H1 (cell line): ENCODE results near the gene DOHH. TPM values are rescaled to one million over a fixed set of nuclear protein-coding genes. Genes with fewer than 3 reads are reported as not detected.

ENCODE experiments used
- CTCF ChIA-PET: fragments of 300-600 bp; sonication (Branson Sonifier 250); formaldehyde crosslinking; loops from one replicate; lab custom pipeline; 2021; ENCODE audit not compliant: partially characterized antibody; lab: Charles Lee
- POLR2A ChIA-PET: fragments of 300-600 bp; sonication (Branson Sonifier 250); formaldehyde crosslinking; loops from one replicate; lab custom pipeline; 2021; ENCODE audit warnings: inconsistent platforms; ENCODE audit not compliant: partially characterized antibody; lab: Charles Lee
- DNase-seq, 2 experiments: peaks; one replicate each; pipeline versions ENCODE4 v3.0.0 to v3.0.0-alpha.2; 2010 to 2022; ENCODE audit warnings: low spot score in 2 of 2, low read depth in 1 of 2, mixed read lengths in 1 of 2
- FAIRE-seq: peaks from 2 replicates; lab custom pipeline; 2011; peaks lifted over from hg19 to GRCh38; lab: Jason Lieb, UNC
- H2AFZ ChIP-seq: 2 replicates; pipeline ENCODE4 v1.8.1; 2012; ENCODE audit warnings: low read length, inconsistent platforms
- H2AK5ac ChIP-seq: 2 replicates; pipeline ENCODE4 v1.6.1; 2013; ENCODE audit warnings: low read depth, low read length
- H2BK120ac ChIP-seq: replicated peaks from 2 replicates; pipeline ENCODE3; 2013; ENCODE audit warnings: low read depth, low read length, inconsistent platforms
- H2BK12ac ChIP-seq: 2 replicates; pipeline ENCODE4 v1.6.1; 2013; ENCODE audit warnings: low read depth, low read length
- H2BK15ac ChIP-seq: 2 replicates; pipeline ENCODE4 v1.6.1; 2013; ENCODE audit warnings: low read length
- H2BK20ac ChIP-seq: 2 replicates; pipeline ENCODE4 v1.6.1; 2013; ENCODE audit warnings: low read length
- H2BK5ac ChIP-seq: 2 replicates; pipeline ENCODE4 v1.6.1; 2013; ENCODE audit warnings: low read depth, low read length
- H3K14ac ChIP-seq: 2 replicates; pipeline ENCODE4 v1.6.1; 2013; ENCODE audit warnings: inconsistent platforms; ENCODE audit not compliant: insufficient read length
- H3K18ac ChIP-seq: 2 replicates; pipeline ENCODE4 v1.6.1; 2013; ENCODE audit warnings: low read length; ENCODE audit errors: extremely low read depth
- H3K23ac ChIP-seq: 2 replicates; pipeline ENCODE4 v1.6.1; 2013; ENCODE audit warnings: inconsistent platforms; ENCODE audit not compliant: insufficient read length
- H3K23me2 ChIP-seq: 2 replicates; pipeline ENCODE4 v1.6.1; 2013; ENCODE audit warnings: low read depth, low read length
- H3K27ac ChIP-seq: 2 replicates; pipeline ENCODE4 v1.6.1; 2011; ENCODE audit warnings: low read depth, low read length, inconsistent platforms
- H3K27me3 ChIP-seq, 4 experiments: replicated peaks in 1 of 4; 1 replicate in 1 of 4; 2 replicates in 3 of 4; pipeline versions ENCODE4 v1.6.1 to v1.8.1; 2011 to 2013; ENCODE audit warnings: low read length in 3 of 4, mild to moderate bottlenecking in 3 of 4, inconsistent platforms in 2 of 4, mixed read lengths in 2 of 4, moderate library complexity in 1 of 4; ENCODE audit not compliant: control insufficient read depth in 3 of 4, insufficient read depth in 3 of 4; ENCODE audit errors: extremely low read depth in 1 of 4
- H3K36me3 ChIP-seq, 4 experiments: 2 replicates each; pipeline versions ENCODE4 v1.6.1 to v1.8.1; 2011 to 2013; ENCODE audit warnings: mild to moderate bottlenecking in 4 of 4, low read length in 3 of 4, moderate library complexity in 2 of 4, control low read depth in 1 of 4, inconsistent platforms in 1 of 4; ENCODE audit not compliant: insufficient read depth in 4 of 4, control insufficient read depth in 2 of 4
- H3K4ac ChIP-seq: replicated peaks from 2 replicates; pipeline ENCODE3; 2013; ENCODE audit warnings: low read length, low read depth, mixed read lengths, inconsistent platforms; ENCODE audit not compliant: insufficient read length
- H3K4me1 ChIP-seq, 4 experiments: replicated peaks in 1 of 4; 1 replicate in 1 of 4; 2 replicates in 3 of 4; pipeline versions ENCODE4 v1.6.1 to v1.8.1; 2011 to 2013; ENCODE audit warnings: low read length in 3 of 4, inconsistent platforms in 2 of 4, mixed read lengths in 1 of 4; ENCODE audit not compliant: insufficient read depth in 4 of 4, control insufficient read depth in 3 of 4
- H3K4me2 ChIP-seq, 2 experiments: 2 replicates each; pipeline versions ENCODE4 v1.6.1 to v1.8.1; 2011 to 2013; ENCODE audit warnings: low read depth in 2 of 2, low read length in 2 of 2, control low read depth in 1 of 2, inconsistent platforms in 1 of 2, mild to moderate bottlenecking in 1 of 2; ENCODE audit not compliant: insufficient read depth in 1 of 2
- H3K4me3 ChIP-seq, 4 experiments: fragments of 200-600, 300-600 bp in 1 of 4; sonication (generic), shearing (Covaris generic), sonication (Bioruptor Twin) in 1 of 4; 2 replicates each; pipeline versions ENCODE4 v1.5.1 to v1.8.1; 2011 to 2016; ENCODE audit warnings: low read length in 4 of 4, low read depth in 3 of 4, control low read depth in 2 of 4, inconsistent platforms in 2 of 4, mild to moderate bottlenecking in 2 of 4, mixed read lengths in 1 of 4, moderate library complexity in 1 of 4; ENCODE audit not compliant: insufficient read depth in 2 of 4; ENCODE audit errors: extremely low read depth in 1 of 4
- H3K56ac ChIP-seq: replicated peaks from 2 replicates; pipeline ENCODE3; 2013; ENCODE audit warnings: low read depth, mild to moderate bottlenecking, mixed read lengths, low read length, inconsistent platforms; ENCODE audit not compliant: insufficient read length
- H3K79me1 ChIP-seq: 2 replicates; pipeline ENCODE4 v1.6.1; 2013; ENCODE audit warnings: low read depth, low read length, control low read depth
- H3K79me2 ChIP-seq, 2 experiments: 2 replicates each; pipeline versions ENCODE4 v1.6.1 to v1.8.1; 2012 to 2013; ENCODE audit warnings: low read length in 2 of 2, mild to moderate bottlenecking in 2 of 2, inconsistent platforms in 1 of 2; ENCODE audit not compliant: insufficient read depth in 2 of 2, control insufficient read depth in 1 of 2
- H3K9ac ChIP-seq, 4 experiments: replicated peaks in 1 of 4; 1 replicate in 1 of 4; 2 replicates in 3 of 4; pipeline versions ENCODE4 v1.6.1 to v1.8.1; 2011 to 2013; ENCODE audit warnings: low read depth in 3 of 4, low read length in 3 of 4, control low read depth in 2 of 4, mild to moderate bottlenecking in 2 of 4, moderate library complexity in 2 of 4, inconsistent platforms in 1 of 4; ENCODE audit errors: extremely low read depth in 1 of 4
- H3K9me3 ChIP-seq, 2 experiments: 2 replicates each; pipeline versions ENCODE4 v1.6.1 to v1.8.1; 2012 to 2013; ENCODE audit warnings: mild to moderate bottlenecking in 2 of 2, moderate library complexity in 2 of 2, control low read depth in 1 of 2, inconsistent platforms in 1 of 2, low read depth in 1 of 2, low read length in 1 of 2, mixed read lengths in 1 of 2; ENCODE audit not compliant: insufficient read depth in 2 of 2
- H4K20me1 ChIP-seq, 2 experiments: replicated peaks in 1 of 2; 2 replicates each; pipeline versions ENCODE3 to v1.8.1; 2011 to 2013; ENCODE audit warnings: inconsistent platforms in 2 of 2, low read length in 2 of 2, mild to moderate bottlenecking in 1 of 2; ENCODE audit not compliant: insufficient read depth in 2 of 2, control insufficient read depth in 1 of 2
- H4K5ac ChIP-seq: 2 replicates; pipeline ENCODE4 v1.6.1; 2013; ENCODE audit warnings: low read length, low read depth, mixed read lengths, inconsistent platforms; ENCODE audit not compliant: insufficient read length
- H4K8ac ChIP-seq: 2 replicates; pipeline ENCODE4 v1.8.0; 2013; ENCODE audit warnings: mild to moderate bottlenecking, moderate library complexity, low read length, inconsistent platforms; ENCODE audit not compliant: insufficient read depth; ENCODE audit errors: extremely low read depth
- H4K91ac ChIP-seq: replicated peaks from 2 replicates; pipeline ENCODE3; 2013; ENCODE audit warnings: low read length, mixed read lengths, inconsistent platforms; ENCODE audit not compliant: insufficient read length
- ASH2L ChIP-seq: fragments of 200-600, 300-600 bp; sonication (generic); IDR thresholded peaks from one replicate; pipeline ENCODE4 v1.7.1; 2017; ENCODE audit warnings: low read length
- BACH1 ChIP-seq: IDR thresholded peaks from 2 replicates; pipeline ENCODE4 v1.6.1; 2012; ENCODE audit warnings: low read length, improper control_type of control experiment
- CEBPB ChIP-seq: IDR thresholded peaks from 2 replicates; pipeline ENCODE4 v1.6.1; 2012; ENCODE audit warnings: low read depth, low read length
- CHD1 ChIP-seq: IDR thresholded peaks from 2 replicates; pipeline ENCODE4 v1.6.1; 2012; ENCODE audit warnings: low read depth, low read length, improper control_type of control experiment
- CTBP2 ChIP-seq: IDR thresholded peaks from 2 replicates; pipeline ENCODE4 v1.7.0; 2011; ENCODE audit warnings: borderline replicate concordance, mild to moderate bottlenecking, moderate library complexity, mixed read lengths, low read length; ENCODE audit not compliant: insufficient read depth, insufficient read length
- FOSL1 ChIP-seq: IDR thresholded peaks from 2 replicates; pipeline ENCODE4 v1.6.1; 2011; ENCODE audit warnings: mild to moderate bottlenecking, low read depth, low read length, moderate library complexity; ENCODE audit not compliant: insufficient read depth
- KDM4A ChIP-seq: IDR thresholded peaks from one replicate; pipeline ENCODE4 v1.7.1; 2012; ENCODE audit warnings: low read depth, mild to moderate bottlenecking, moderate library complexity, low read length, inconsistent platforms; ENCODE audit not compliant: severe bottlenecking
- MAX ChIP-seq: IDR thresholded peaks from 2 replicates; pipeline ENCODE4 v1.6.1; 2012; ENCODE audit warnings: inconsistent platforms
- NRF1 ChIP-seq: IDR thresholded peaks from 2 replicates; pipeline ENCODE4 v1.6.1; 2011; ENCODE audit warnings: mild to moderate bottlenecking, low read depth, low read length, improper control_type of control experiment
- POLR2A ChIP-seq, 2 experiments: IDR thresholded peaks; 1 replicate in 1 of 2; 2 replicates in 1 of 2; pipeline ENCODE4 v1.6.1; 2011; ENCODE audit warnings: low read depth in 2 of 2, low read length in 2 of 2, mild to moderate bottlenecking in 2 of 2; ENCODE audit errors: control extremely low read depth in 1 of 2
- RBBP5 ChIP-seq: IDR thresholded peaks from 2 replicates; pipeline ENCODE4 v1.7.1; 2012; ENCODE audit warnings: low read depth, mild to moderate bottlenecking, inconsistent platforms, low read length, moderate library complexity, borderline replicate concordance
- RXRA ChIP-seq: IDR thresholded peaks from 2 replicates; pipeline ENCODE4 v1.6.1; 2011; ENCODE audit warnings: low read depth, mild to moderate bottlenecking, low read length, moderate library complexity; ENCODE audit not compliant: insufficient read depth
- SP2 ChIP-seq: IDR thresholded peaks from 2 replicates; pipeline ENCODE4 v1.6.1; 2012; ENCODE audit warnings: mild to moderate bottlenecking, low read length, inconsistent platforms
- SRF ChIP-seq: IDR thresholded peaks from 2 replicates; pipeline ENCODE4 v1.6.1; 2011; ENCODE audit warnings: mild to moderate bottlenecking, low read depth, low read length, moderate library complexity
- SUZ12 ChIP-seq: fragments of 200-600 bp; sonication (generic); IDR thresholded peaks from 2 replicates; pipeline ENCODE4 v1.6.1; 2012; ENCODE audit warnings: mild to moderate bottlenecking, inconsistent platforms, low read length, moderate library complexity, mixed read lengths
- TCF12 ChIP-seq: IDR thresholded peaks from 2 replicates; pipeline ENCODE4 v1.6.1; 2011; ENCODE audit warnings: low read depth, mild to moderate bottlenecking, low read length
- WGBS, 2 experiments: shearing (Covaris generic) in 1 of 2; methylation state at CpG; one replicate each; pipeline versions ENCODE4 v1.1.6 to v1.1.7; 2013 to 2015; ENCODE audit warnings: low lambda C conversion rate in 2 of 2, mixed read lengths in 2 of 2, inconsistent platforms in 1 of 2, low coverage in 1 of 2, missing lambda C conversion rate in 1 of 2; ENCODE audit not compliant: insufficient replicate concordance in 2 of 2, insufficient coverage in 1 of 2, insufficient read length in 1 of 2; ENCODE audit errors: extremely low coverage in 1 of 2, missing lambda C conversion rate in 1 of 2; 5-methylcytosine and 5-hydroxymethylcytosine counted together
- polyA plus RNA-seq, 7 experiments: library from polyadenylated mRNA; depleted of rRNA in 3 of 7; stranded (reverse) in 5 of 7; unstranded in 2 of 7; fragments of >200 nt in 5 of 7; fragments of 200-250 nt in 2 of 7; gene quantifications; 1 replicate in 5 of 7; 2 replicates in 1 of 7; 4 replicates in 1 of 7; pipeline versions ENCODE4 v1.2.1 to v1.2.3, GENCODE V29; 2011 to 2013; ENCODE audit warnings: missing spikeins in 2 of 7, mixed read lengths in 2 of 7
- total RNA-seq: library from RNA; stranded (reverse); fragmentation: NEBNext Ultra II Directional; extraction: Animal tissue kit (Norgen Biotek cat#: 25700); gene quantifications from 2 replicates; pipeline ENCODE4 v1.2.1, GENCODE V29; 2021

The DOHH gene
- total and polyA plus RNA-seq, 2 of the 8 experiments (the other 6 are each of a cell fraction or from before 2014, with no cell fraction given) = 7.3 to 17.7 TPM

- CTCF ChIA-PET = interaction anchor here (1.2 to 7.5 kb wide), 4 partner anchors 16 to 66 kb away, joined by 4 to 54 read pairs (median 4); no protein-coding TSS in a partner anchor
- 88% methylated on average over 10 of the region's 10 CpGs; no CpG with 5 or more reads in 1 of the 2 experiments for WGBS, 2 experiments
- no peaks in the 10 kb centered on the region for H3K79me2 ChIP-seq
- no peak for TF ChIP-seq RBBP5
- TF ChIP-seq SP2 = no peak
- no peak for TF ChIP-seq FOSL1
- no peak for TF ChIP-seq NRF1
- no peak for TF ChIP-seq RXRA
- no peak for TF ChIP-seq ASH2L
- no peak for TF ChIP-seq MAX
- no peak for TF ChIP-seq SUZ12
- no peak for TF ChIP-seq CEBPB
- TF ChIP-seq TCF12 = no peak
- no peak for TF ChIP-seq SRF
- TF ChIP-seq POLR2A (IDR thresholded peaks at IDR 0.05; ENCODE audit: control extremely low read depth in 1 of 2, low read depth in 2 of 2, low read length in 2 of 2) = no peak
- no peak for TF ChIP-seq BACH1
- no peak for TF ChIP-seq CHD1
- TF ChIP-seq KDM4A = no peak
- no peak for TF ChIP-seq CTBP2
Measured at GRCh38 chr19:3549816-3550215, 49.3 kb upstream of the DOHH start.

More at GRCh38 chr19:3549816-3550215, 49.3 kb upstream of the DOHH start:
- Histone ChIP-seq H3K23ac (no peak overlapping the region), H2AK5ac (no peak overlapping the region), H3K79me1 (peaks cover 2% of the 10 kb centered on the region; the same call in 1 of the 2 replicates), H3K4ac (no peak overlapping the region), H4K5ac (no peak overlapping the region), H3K27me3 (no peaks in the 10 kb centered on the region; a peak in 1 of 7 replicates), H3K4me2 (no peak overlapping the region), H3K14ac (no peak overlapping the region), H2BK15ac (no peak overlapping the region), H3K56ac (no peak overlapping the region), H3K4me3 (no peak overlapping the region), H4K8ac (no peak overlapping the region), H2BK12ac (no peak overlapping the region), H3K4me1 (no peaks in the 10 kb centered on the region), H2BK120ac (no peak overlapping the region), H3K27ac (no peak overlapping the region), H2BK5ac (no peak overlapping the region), H2BK20ac (no peak overlapping the region), H3K18ac (no peak overlapping the region), H3K23me2 (no peaks in the 10 kb centered on the region), H2AFZ (no peak overlapping the region), H4K20me1 (peaks cover 8 to 28% of the 10 kb centered on the region in 2 experiments), H4K91ac (no peak overlapping the region), H3K9me3 (no peaks in the 10 kb centered on the region), H3K9ac (no peak overlapping the region), H3K36me3 (peaks cover 0 to 5% (median 1%) of the 10 kb centered on the region in 4 experiments; a peak in 1 of 8 replicates)
- POLR2A ChIA-PET = no interaction called here
- no peak for FAIRE-seq
- DNase-seq = no peak
